Measurements from ENCODE around the gene PHAF1. TPM values are rescaled to one million over a fixed set of nuclear protein-coding genes. Genes with fewer than 3 reads are reported as not detected.

The PHAF1 gene
- total and polyA plus RNA-seq, 2 of the 13 experiments (the other 11 are each of a cell fraction or from before 2014, with no cell fraction given): 48.3 to 174 TPM

- TF ChIP-seq, protein P1, sequence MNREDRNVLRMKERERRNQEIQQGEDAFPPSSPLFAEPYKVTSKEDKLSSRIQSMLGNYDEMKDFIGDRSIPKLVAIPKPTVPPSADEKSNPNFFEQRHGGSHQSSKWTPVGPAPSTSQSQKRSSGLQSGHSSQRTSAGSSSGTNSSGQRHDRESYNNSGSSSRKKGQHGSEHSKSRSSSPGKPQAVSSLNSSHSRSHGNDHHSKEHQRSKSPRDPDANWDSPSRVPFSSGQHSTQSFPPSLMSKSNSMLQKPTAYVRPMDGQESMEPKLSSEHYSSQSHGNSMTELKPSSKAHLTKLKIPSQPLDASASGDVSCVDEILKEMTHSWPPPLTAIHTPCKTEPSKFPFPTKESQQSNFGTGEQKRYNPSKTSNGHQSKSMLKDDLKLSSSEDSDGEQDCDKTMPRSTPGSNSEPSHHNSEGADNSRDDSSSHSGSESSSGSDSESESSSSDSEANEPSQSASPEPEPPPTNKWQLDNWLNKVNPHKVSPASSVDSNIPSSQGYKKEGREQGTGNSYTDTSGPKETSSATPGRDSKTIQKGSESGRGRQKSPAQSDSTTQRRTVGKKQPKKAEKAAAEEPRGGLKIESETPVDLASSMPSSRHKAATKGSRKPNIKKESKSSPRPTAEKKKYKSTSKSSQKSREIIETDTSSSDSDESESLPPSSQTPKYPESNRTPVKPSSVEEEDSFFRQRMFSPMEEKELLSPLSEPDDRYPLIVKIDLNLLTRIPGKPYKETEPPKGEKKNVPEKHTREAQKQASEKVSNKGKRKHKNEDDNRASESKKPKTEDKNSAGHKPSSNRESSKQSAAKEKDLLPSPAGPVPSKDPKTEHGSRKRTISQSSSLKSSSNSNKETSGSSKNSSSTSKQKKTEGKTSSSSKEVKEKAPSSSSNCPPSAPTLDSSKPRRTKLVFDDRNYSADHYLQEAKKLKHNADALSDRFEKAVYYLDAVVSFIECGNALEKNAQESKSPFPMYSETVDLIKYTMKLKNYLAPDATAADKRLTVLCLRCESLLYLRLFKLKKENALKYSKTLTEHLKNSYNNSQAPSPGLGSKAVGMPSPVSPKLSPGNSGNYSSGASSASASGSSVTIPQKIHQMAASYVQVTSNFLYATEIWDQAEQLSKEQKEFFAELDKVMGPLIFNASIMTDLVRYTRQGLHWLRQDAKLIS (CRISPR knock-in tag; IDR thresholded peaks at IDR 0.05): no peak
- TF ChIP-seq HOXA5 (CRISPR knock-in tag; IDR thresholded peaks at IDR 0.05): no peak
- TF ChIP-seq ZNF772 (CRISPR knock-in tag; IDR thresholded peaks at IDR 0.05): no peak
- no peak for TF ChIP-seq ZSCAN31 (CRISPR knock-in tag; IDR thresholded peaks at IDR 0.05; ENCODE audit: low read depth)
- TF ChIP-seq NCOA2 (CRISPR knock-in tag; IDR thresholded peaks at IDR 0.05): no peak
- TF ChIP-seq GATA4 (IDR thresholded peaks at IDR 0.05; ENCODE audit: borderline replicate concordance, low read depth): no peak
- TF ChIP-seq HOXA9 (CRISPR knock-in tag; IDR thresholded peaks at IDR 0.05; ENCODE audit: borderline replicate concordance): peak; percentile 14; the same call in 1 of the 2 replicates
- no peak for TF ChIP-seq ZNF788 (CRISPR knock-in tag; IDR thresholded peaks at IDR 0.05; ENCODE audit: borderline replicate concordance)
- no peak for TF ChIP-seq U2AF2 (IDR thresholded peaks at IDR 0.05; ENCODE audit: low read depth, low read length)
- TF ChIP-seq STAG1 (CRISPR knock-in tag; IDR thresholded peaks at IDR 0.05): no peak
- TF ChIP-seq, protein P2, sequence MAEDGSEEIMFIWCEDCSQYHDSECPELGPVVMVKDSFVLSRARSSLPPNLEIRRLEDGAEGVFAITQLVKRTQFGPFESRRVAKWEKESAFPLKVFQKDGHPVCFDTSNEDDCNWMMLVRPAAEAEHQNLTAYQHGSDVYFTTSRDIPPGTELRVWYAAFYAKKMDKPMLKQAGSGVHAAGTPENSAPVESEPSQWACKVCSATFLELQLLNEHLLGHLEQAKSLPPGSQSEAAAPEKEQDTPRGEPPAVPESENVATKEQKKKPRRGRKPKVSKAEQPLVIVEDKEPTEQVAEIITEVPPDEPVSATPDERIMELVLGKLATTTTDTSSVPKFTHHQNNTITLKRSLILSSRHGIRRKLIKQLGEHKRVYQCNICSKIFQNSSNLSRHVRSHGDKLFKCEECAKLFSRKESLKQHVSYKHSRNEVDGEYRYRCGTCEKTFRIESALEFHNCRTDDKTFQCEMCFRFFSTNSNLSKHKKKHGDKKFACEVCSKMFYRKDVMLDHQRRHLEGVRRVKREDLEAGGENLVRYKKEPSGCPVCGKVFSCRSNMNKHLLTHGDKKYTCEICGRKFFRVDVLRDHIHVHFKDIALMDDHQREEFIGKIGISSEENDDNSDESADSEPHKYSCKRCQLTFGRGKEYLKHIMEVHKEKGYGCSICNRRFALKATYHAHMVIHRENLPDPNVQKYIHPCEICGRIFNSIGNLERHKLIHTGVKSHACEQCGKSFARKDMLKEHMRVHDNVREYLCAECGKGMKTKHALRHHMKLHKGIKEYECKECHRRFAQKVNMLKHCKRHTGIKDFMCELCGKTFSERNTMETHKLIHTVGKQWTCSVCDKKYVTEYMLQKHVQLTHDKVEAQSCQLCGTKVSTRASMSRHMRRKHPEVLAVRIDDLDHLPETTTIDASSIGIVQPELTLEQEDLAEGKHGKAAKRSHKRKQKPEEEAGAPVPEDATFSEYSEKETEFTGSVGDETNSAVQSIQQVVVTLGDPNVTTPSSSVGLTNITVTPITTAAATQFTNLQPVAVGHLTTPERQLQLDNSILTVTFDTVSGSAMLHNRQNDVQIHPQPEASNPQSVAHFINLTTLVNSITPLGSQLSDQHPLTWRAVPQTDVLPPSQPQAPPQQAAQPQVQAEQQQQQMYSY (CRISPR knock-in tag; IDR thresholded peaks at IDR 0.05): no peak
- no peak for TF ChIP-seq GATAD1 (CRISPR knock-in tag; IDR thresholded peaks at IDR 0.05)
- TF ChIP-seq, protein P3, sequence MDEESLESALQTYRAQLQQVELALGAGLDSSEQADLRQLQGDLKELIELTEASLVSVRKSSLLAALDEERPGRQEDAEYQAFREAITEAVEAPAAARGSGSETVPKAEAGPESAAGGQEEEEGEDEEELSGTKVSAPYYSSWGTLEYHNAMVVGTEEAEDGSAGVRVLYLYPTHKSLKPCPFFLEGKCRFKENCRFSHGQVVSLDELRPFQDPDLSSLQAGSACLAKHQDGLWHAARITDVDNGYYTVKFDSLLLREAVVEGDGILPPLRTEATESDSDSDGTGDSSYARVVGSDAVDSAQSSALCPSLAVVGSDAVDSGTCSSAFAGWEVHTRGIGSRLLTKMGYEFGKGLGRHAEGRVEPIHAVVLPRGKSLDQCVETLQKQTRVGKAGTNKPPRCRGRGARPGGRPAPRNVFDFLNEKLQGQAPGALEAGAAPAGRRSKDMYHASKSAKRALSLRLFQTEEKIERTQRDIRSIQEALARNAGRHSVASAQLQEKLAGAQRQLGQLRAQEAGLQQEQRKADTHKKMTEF (CRISPR knock-in tag; IDR thresholded peaks at IDR 0.05): no peak
- TF ChIP-seq ZNF446 (CRISPR knock-in tag; IDR thresholded peaks at IDR 0.05): peak; percentile 97
- TF ChIP-seq, protein P4, sequence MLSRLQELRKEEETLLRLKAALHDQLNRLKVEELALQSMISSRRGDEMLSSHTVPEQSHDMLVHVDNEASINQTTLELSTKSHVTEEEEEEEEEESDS (CRISPR knock-in tag; IDR thresholded peaks at IDR 0.05; ENCODE audit: borderline replicate concordance): no peak
- no peak for TF ChIP-seq MTA3 (CRISPR knock-in tag; IDR thresholded peaks at IDR 0.05)
- TF ChIP-seq ZNF713 (CRISPR knock-in tag; IDR thresholded peaks at IDR 0.05): no peak
- no peak; the same call in 1 of the 2 replicates for TF ChIP-seq BRD4 (CRISPR knock-in tag; IDR thresholded peaks at IDR 0.05)
- TF ChIP-seq HNRNPH1 (optimal IDR thresholded peaks at IDR 0.05; ENCODE audit: low read depth, low read length): no peak
- no peak for TF ChIP-seq GTF2F1 (IDR thresholded peaks at IDR 0.05; ENCODE audit: low read length)
Measured at GRCh38 chr16:67184453-67184994, 74.8 kb downstream of the PHAF1 start (continued).

All from HepG2 (cell line).